Measurements from ENCODE around the gene IL24.

The IL24 gene

GRCh38 chr1:206902702-206903101 is 5.5 kb downstream of the IL24 start:
- no peak for TF ChIP-seq CTCF (IDR thresholded peaks at IDR 0.05; ENCODE audit: insufficient read depth, low read depth, low read length, missing control alignments)

GRCh38 chr1:206903687-206904086 is 6.4 kb downstream of the IL24 start:
- TF ChIP-seq CTCF (IDR thresholded peaks at IDR 0.05; ENCODE audit: insufficient read depth, low read depth, low read length, missing control alignments) = no peak
- DNase-seq (ENCODE audit: low read depth) = no peak

More at GRCh38 chr1:206902702-206903101, 5.5 kb downstream of the IL24 start:
- no peak overlapping the region for H3K4me3 ChIP-seq (ENCODE audit: low read depth, low read length)
- no peak for DNase-seq (ENCODE audit: low read depth)

GRCh38 chr1:206904423-206905142 is 7.3 kb downstream of the IL24 start:
- H3K4me3 ChIP-seq (ENCODE audit: low read depth, low read length) = no peak overlapping the region
- no peak for TF ChIP-seq CTCF (IDR thresholded peaks at IDR 0.05; ENCODE audit: insufficient read depth, low read depth, low read length, missing control alignments)
- DNase-seq (ENCODE audit: low read depth) = no peak

More at GRCh38 chr1:206903687-206904086, 6.4 kb downstream of the IL24 start:
- no peak overlapping the region for H3K4me3 ChIP-seq (ENCODE audit: low read depth, low read length)

DNA sequence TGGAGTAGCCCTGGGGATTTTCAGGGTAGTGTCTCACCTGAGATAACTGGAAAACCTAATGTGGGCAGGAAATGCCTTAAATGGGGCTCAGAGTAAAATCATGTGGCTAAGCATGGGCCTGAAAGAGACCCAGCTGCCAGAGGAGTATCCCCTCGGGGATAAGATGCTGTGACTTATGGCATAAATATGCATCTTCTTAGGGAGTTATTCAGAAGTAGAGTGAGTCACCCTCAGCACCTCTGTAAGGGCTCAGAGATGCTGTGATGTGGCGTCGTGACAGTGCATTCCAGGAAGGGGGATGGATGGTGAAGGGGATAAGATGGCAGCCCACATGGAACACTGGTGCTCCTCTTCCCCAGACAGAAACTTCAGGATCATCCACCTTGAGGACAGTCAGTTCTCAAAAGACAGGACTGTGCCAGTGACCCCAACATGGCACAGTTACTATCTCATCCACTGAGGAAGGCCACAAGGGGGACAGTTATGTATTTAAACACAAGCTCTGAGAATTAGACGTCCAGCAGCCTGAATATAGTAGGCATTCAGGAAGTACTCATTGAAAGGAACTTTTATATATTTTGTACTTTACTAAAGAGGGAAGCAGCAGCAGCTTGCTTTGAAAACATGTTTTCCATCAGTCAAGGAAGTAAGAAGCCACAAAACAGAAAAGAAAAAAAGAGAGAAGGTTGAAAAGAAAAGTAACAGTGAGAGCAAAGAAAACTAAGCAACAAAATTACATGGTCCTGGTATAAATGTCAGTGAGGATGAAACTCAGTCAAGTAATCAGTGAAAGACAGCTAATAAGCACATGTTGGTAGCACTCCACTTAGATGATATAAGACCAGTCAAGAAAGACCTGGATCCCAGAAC is 8.3 kb downstream of the IL24 start:
- no peak for TF ChIP-seq CTCF (IDR thresholded peaks at IDR 0.05; ENCODE audit: insufficient read depth, low read depth, low read length, missing control alignments)
- H3K4me3 ChIP-seq (ENCODE audit: low read depth, low read length) = no peak overlapping the region
- DNase-seq (ENCODE audit: low read depth) = peak; percentile 55

DNA sequence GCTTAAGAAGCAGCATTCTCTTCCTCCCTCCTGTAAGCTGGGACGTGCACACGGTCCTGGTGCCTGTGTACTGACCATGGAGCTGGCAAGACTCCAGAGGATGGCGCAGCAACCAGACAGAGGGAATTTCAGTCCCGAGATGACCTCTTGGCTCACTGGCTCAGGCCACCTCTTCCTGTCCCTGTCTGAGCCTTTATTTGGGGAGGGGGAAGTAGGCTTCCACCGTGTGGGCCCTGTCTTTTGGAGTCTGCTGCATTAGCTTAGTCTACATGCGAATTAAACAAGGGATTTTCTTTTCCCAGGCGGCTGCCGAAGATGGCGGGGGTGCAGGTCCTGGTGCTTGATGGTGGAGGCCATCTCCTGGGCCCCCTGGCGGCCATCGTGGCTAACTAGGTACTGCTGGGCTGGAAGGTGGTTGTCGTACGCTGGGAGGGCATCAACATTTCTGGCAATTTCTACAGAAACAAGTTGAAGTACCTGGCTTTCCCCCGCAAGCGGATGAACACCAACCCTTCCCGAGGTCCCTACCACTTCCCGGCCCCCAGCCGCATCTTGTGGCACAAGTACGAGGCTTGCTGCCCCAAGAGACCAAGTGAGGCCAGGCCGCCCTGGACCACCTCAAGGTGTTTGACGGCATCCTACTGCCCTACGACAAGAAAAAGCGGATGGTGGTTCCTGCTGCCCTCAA is 10.2 kb downstream of the IL24 start:
- no peak overlapping the region for H3K4me3 ChIP-seq (ENCODE audit: low read depth, low read length)
- TF ChIP-seq CTCF (IDR thresholded peaks at IDR 0.05; ENCODE audit: insufficient read depth, low read depth, low read length, missing control alignments) = peak; percentile 25
- no peak for DNase-seq (ENCODE audit: low read depth)

DNA sequence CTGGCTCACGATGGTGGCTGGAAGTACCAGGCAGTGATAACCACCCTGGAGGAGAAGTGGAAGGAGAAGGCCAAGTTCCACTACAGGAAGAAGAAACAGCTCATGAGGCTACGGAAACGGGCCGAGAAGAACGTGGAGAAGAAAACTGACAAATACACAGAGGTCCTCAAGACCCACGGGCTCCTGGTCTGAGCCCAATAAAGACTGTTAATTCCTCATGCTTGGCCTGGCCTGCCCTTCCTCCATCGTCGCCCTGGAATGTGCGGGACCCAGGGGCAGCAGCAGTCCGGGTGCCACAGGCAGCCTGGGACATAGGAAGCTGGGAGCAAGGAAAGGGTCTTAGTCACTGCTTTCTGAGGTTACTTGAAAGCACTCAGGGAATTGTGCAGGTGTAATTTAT is 10.8 kb downstream of the IL24 start:
- TF ChIP-seq CTCF (IDR thresholded peaks at IDR 0.05; ENCODE audit: insufficient read depth, low read depth, low read length, missing control alignments) = no peak
- H3K4me3 ChIP-seq (ENCODE audit: low read depth, low read length) = no peak overlapping the region
- no peak for DNase-seq (ENCODE audit: low read depth)
